Neuron (in vitro differentiated cells): Measurements from ENCODE around the gene STPG4.
"Not testable (repeated sequence)": the region's sequence is repeated elsewhere in the genome, so short reads cannot be mapped to it uniquely, and the experiment has no call there.

Experiments
- H2AFZ ChIP-seq: one replicate; pipeline ENCODE4 v1.6.1; 2013; ENCODE audit warnings: low read depth, mild to moderate bottlenecking, inconsistent platforms, low read length, moderate library complexity
- H3K27me3 ChIP-seq: one replicate; pipeline ENCODE4 v1.6.1; 2013; ENCODE audit warnings: low read length; ENCODE audit not compliant: insufficient read depth
- H3K36me3 ChIP-seq: one replicate; pipeline ENCODE4 v1.6.1; 2013; ENCODE audit warnings: low read length; ENCODE audit not compliant: insufficient read depth
- H3K4me1 ChIP-seq: one replicate; pipeline ENCODE4 v1.6.1; 2013; ENCODE audit warnings: low read length; ENCODE audit not compliant: insufficient read depth
- H3K4me3 ChIP-seq: 2 replicates; pipeline ENCODE4 v1.5.1; 2013; ENCODE audit warnings: mild to moderate bottlenecking, low read length, moderate library complexity
- H3K9me3 ChIP-seq: one replicate; pipeline ENCODE4 v1.6.1; 2013; ENCODE audit warnings: low read length

Gene STPG4

DNA sequence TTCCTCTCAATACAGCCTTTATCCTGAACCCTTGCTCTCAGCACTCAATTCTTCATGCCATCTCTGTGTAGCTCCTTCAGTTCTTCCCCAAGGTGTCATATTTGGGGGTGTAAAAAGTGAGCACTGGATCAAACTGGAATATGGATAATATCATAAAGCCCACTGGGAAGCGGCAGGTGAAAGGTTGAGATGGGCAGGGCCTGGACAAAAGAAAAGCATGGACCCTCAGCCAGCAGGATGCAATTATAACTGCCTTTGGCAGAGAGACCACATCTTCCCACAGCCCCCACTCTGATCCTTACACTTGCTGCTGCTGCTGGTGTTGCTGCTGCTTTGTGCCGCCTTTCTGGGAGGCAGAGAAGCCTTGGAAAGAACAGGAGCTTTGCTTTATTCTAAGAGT is 31.2 kb upstream of the STPG4 start:
- H3K27me3 ChIP-seq: no peaks in the 10 kb centered on the region
- peaks cover 49% of the 10 kb centered on the region for H3K4me1 ChIP-seq
- no peaks in the 10 kb centered on the region for H3K9me3 ChIP-seq
- H3K4me3 ChIP-seq: no peak overlapping the region
- no peak overlapping the region for H2AFZ ChIP-seq
- no peaks in the 10 kb centered on the region for H3K36me3 ChIP-seq

DNA sequence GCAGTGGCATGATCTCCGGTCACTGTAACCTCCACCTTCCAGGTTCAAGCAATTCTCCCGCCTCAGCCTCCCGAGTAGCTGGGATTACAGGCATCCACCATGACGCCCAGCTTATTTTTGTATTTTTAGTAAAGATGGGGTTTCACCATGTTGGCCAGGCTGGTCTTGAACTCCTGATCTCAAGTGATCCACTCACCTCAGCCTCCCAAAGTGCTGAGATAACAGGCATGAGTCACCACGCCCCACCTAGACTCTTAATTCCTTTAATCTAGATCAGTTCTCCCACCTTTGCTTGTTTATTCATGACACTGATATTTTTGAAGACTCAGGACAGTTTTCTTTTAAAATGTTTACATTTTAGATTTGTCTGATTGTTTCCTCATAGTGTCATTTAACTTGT is 30.0 kb upstream of the STPG4 start:
- not testable (repeated sequence) for H3K9me3 ChIP-seq, H3K4me3 ChIP-seq, H3K36me3 ChIP-seq, H3K27me3 ChIP-seq, H2AFZ ChIP-seq
- H3K4me1 ChIP-seq: peaks cover 36% of the 10 kb centered on the region

DNA sequence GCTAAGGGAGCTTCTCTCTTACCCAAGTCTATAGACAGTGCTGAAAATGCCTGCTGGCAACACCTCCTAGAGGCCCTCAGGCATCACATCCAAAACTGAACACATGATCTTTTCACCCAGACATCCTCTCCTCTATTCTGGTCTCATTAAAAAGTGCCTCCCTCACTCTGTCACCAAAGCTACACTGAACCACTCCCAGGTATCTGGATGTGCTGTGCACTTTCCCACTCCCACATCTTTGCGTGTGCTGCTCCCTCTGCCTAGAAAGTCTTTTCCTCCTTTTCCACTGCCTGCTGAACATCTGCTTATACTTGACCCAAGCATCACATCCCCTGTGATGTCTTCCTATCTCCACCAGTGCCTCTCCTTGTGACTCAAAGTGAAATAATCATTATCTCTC is 26.1 kb upstream of the STPG4 start:
- H3K4me1 ChIP-seq: peaks cover 38% of the 10 kb centered on the region
- no peaks in the 10 kb centered on the region for H3K27me3 ChIP-seq
- no peak overlapping the region for H2AFZ ChIP-seq
- no peak overlapping the region for H3K4me3 ChIP-seq
- no peaks in the 10 kb centered on the region for H3K9me3 ChIP-seq
- no peaks in the 10 kb centered on the region for H3K36me3 ChIP-seq

DNA sequence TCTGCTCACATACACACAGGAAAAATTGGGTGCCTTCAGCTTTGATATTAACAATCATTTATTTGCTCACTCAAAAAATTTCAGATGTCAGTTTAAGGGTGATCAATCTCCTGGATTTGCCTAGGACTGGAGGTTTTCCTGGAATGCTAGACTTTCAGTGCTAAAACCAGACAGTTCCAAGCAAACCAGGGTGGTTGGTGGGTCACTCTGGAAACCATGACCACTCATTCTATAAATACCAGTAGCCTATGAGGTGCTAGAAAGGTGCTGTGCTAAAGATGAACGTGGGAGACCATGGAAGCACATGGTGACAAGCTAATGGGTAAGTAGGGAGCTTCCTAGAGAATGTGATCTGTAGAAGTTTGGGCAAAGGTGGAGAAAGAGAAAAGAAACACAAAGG is 25.4 kb upstream of the STPG4 start:
- no peaks in the 10 kb centered on the region for H3K9me3 ChIP-seq
- H3K27me3 ChIP-seq: no peaks in the 10 kb centered on the region
- H2AFZ ChIP-seq: no peak overlapping the region
- no peak overlapping the region for H3K4me3 ChIP-seq
- no peaks in the 10 kb centered on the region for H3K36me3 ChIP-seq
- H3K4me1 ChIP-seq: peaks cover 31% of the 10 kb centered on the region

DNA sequence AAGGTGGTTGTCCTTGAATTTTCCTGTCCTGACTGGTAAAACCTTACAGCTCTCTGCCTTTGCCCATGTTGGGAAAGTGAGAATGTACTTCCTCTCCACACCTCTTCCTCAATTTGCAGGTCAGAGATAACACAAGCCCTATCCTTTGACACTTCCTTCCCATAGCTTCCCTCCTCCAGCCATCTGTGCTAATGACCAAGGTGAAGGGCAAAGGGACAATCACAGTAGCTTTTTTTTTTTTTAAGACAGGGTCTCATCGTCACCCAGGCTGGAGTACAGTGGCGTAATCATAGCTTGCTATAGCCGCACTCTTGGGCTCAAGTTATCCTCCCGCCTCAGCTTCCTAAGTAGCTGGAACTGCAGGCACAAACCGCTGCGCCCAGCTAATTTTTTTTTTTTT is 24.3 kb upstream of the STPG4 start:
- Histone ChIP-seq H2AFZ (no peak overlapping the region), H3K4me1 (peaks cover 28% of the 10 kb centered on the region), H3K27me3 (no peaks in the 10 kb centered on the region), H3K36me3 (peaks cover 3% of the 10 kb centered on the region), H3K9me3 (no peaks in the 10 kb centered on the region), H3K4me3 (no peak overlapping the region)

DNA sequence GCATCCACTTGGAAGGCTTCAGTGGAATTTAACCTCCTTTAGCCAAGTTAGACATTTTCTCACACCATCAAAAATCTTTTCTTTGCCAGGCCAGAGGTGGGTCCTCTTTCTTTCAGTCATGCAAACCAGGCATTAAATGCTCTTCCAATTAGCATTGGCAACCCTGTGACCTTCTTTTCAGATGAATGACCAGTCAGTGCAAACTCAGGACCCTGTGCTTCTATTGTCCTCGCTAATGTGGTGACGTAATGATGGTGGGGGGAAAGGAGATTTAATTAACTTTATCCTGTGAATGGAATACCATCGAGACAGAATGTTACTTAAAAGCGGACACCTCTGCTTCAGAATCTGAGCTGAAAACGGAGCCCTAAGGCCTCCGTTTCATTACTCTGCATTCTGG is 23.2 kb upstream of the STPG4 start:
- H3K9me3 ChIP-seq: no peaks in the 10 kb centered on the region
- no peak overlapping the region for H3K4me3 ChIP-seq
- no peaks in the 10 kb centered on the region for H3K27me3 ChIP-seq
- no peak overlapping the region for H2AFZ ChIP-seq
- H3K4me1 ChIP-seq: peaks cover 33% of the 10 kb centered on the region
- H3K36me3 ChIP-seq: peaks cover 5% of the 10 kb centered on the region

DNA sequence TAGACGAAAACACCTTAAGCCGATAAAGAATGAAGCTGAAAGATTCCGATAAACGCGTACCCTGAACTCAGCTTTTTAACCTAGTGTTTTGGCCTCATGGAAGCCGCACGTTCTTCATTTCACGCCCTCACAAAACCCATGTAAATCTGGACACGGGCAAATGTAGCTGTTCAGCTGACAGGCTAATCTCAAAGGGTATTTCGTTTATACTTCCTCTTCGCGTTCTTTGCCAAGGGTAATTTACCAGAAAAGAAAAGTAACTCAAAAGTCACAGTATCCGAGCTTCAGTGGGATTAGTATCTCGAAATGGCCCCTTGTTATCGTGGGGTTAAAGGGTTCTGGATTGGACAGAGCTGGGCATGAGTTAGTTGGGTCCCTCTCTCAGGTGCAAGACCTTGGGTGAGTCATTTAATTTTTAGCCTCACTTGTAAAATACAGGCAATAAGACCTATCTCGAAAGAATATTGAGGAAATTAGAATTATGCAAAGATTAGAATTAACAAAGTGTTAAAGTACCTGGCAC is 22.0 kb upstream of the STPG4 start:
- peak overlapping the region; percentile 71 for H3K4me3 ChIP-seq
- peaks cover 16% of the 10 kb centered on the region for H3K36me3 ChIP-seq
- peaks cover 43% of the 10 kb centered on the region for H3K4me1 ChIP-seq
- H2AFZ ChIP-seq: peak overlapping the region; percentile 52
- no peaks in the 10 kb centered on the region for H3K27me3 ChIP-seq
- no peaks in the 10 kb centered on the region for H3K9me3 ChIP-seq

DNA sequence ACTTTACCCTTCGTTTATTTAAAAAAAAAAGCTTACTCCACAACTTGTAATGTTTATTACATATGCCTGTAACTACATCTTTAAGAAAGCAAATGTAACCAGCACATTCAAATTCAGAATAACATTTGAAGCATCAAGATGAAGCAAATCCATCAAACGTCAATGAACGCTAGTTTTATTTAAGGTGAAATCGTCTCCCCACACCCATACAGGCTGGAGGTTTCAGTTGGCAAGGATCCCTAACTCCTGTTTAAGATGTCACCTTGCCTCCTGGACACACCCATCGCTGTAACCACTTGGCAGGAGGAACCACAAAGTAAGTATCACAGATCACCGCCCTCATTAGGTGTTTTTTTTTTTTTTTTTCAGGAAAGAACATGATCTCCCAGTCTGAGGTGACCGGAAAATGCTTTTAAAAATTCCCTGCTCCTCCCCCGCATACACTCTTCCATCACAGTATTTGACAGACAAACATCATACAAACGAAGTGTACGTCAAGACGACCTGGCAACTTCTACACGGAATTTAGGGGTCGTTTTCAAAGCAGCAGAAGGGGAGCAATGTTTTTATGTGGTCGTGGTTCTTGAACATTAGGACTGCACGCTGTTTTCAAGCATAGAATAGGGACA is 19.7 kb upstream of the STPG4 start:
- H2AFZ ChIP-seq: no peak overlapping the region
- no peaks in the 10 kb centered on the region for H3K27me3 ChIP-seq
- peaks cover 62% of the 10 kb centered on the region for H3K4me1 ChIP-seq
- peaks cover 37% of the 10 kb centered on the region for H3K36me3 ChIP-seq
- no peaks in the 10 kb centered on the region for H3K9me3 ChIP-seq
- H3K4me3 ChIP-seq: peak overlapping the region; percentile 71

DNA sequence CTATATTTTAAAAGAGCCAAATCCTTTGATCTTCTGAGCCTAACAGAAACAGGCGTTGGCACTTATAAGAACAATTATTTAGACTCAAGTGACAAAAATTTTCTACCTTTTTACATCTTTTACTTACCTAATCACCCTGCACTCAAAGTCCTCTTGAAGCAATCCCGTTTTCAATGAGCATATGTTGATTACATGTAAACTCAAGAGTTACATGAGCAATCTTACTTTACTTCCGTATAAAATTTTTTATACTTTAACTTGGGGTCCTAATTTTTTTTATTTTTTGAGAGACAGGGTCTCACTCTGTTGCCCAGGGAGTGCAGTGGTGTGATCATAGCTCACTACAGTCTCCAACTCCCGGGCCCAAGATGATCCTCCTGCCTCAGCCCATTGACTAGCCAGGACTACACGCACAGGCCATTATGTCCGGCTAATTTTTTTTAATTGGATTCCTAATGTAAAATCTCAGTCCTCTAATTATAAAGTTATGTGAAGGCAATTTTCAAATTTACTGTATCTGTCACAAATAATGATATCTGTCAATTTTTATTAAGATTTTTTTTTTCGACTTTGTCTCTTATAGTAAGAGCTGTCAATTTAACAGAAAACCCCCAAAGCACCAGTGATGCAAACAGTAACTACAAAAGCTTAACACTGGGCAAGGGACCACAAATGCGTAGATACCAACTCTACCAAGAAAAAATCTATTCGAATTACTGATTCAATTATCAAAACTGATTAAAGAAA is 19.1 kb upstream of the STPG4 start:
- Histone ChIP-seq H3K4me1 (peaks cover 65% of the 10 kb centered on the region), H2AFZ (no peak overlapping the region), H3K9me3 (no peaks in the 10 kb centered on the region), H3K27me3 (no peaks in the 10 kb centered on the region), H3K4me3 (peak overlapping the region; percentile 71), H3K36me3 (peaks cover 44% of the 10 kb centered on the region)

DNA sequence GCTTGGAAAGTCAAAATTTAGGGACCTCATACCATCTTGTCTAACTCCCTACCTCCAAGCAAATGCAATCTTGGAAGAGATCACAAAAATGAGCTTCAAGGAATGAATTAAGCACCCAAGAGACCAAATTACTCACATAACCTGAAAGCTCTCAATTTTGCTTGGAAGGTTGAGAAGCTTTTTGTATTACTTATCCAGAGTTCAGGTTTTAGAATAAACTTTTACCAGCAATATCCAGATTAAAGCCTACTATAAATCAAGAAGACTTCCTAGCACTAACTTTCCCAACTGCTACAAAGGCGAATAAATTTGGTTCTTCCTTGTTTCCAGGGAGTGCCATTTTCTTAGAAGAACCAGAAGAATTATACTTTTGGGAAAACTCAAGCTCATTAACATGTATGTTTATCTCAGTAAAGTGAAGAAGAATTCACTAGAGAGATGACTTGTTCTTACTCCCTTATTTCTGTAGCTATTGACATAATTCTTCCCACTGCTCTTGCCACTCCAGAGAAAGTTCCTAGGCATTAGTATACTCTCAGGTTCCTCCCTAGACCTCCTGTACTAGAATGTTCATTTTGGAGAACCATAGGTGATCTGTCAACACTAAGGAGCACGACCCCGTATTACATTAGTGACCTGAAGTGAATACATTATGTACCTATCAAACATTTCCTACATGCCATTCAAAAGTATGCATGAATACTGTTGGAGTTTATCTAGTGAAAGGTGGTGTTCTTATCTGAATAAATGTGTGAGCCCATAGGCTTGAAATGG is 18.0 kb upstream of the STPG4 start:
- peaks cover 54% of the 10 kb centered on the region for H3K36me3 ChIP-seq
- H3K4me1 ChIP-seq: peaks cover 58% of the 10 kb centered on the region
- no peaks in the 10 kb centered on the region for H3K9me3 ChIP-seq
- no peaks in the 10 kb centered on the region for H3K27me3 ChIP-seq
- H3K4me3 ChIP-seq: peak overlapping the region; percentile 71
- no peak overlapping the region for H2AFZ ChIP-seq

DNA sequence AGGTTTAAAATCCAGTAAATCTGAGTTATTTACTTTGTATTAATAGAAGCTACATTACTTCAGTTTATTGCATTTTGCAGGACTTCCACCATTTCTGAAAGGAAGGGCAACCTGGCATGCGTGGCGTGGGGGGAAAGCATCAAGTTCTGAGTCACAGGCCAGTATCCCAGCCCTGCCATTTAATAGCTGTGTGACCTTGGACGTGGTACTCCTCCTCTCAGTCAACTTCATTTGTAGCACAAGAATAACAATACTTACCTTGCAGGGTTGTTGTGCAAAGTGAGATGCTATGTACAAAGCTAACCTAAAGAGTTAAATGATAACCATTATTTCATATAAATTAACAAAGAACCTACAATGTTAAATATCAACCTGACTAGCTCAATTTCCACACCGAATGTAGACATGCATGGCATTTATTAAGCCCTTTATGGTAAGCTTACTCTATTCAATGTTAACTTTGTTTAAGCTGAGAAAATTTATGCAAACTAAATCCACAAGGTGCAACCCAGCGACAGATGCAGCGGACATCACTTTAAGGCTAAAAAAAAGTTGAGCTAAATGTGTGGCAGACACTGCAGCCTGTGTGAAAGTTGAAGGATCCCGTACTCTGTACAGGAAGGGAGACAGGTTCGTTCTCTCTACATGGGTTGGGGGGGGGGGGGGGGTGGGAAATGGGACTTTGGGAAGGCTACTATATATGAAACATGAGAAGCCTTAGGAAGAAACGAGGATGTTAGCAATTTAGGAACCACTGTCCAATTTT is 17.2 kb upstream of the STPG4 start:
- H3K9me3 ChIP-seq: no peaks in the 10 kb centered on the region
- H3K4me1 ChIP-seq: peaks cover 50% of the 10 kb centered on the region
- peaks cover 60% of the 10 kb centered on the region for H3K36me3 ChIP-seq
- peak overlapping the region; percentile 71 for H3K4me3 ChIP-seq
- no peak overlapping the region for H2AFZ ChIP-seq
- no peaks in the 10 kb centered on the region for H3K27me3 ChIP-seq

DNA sequence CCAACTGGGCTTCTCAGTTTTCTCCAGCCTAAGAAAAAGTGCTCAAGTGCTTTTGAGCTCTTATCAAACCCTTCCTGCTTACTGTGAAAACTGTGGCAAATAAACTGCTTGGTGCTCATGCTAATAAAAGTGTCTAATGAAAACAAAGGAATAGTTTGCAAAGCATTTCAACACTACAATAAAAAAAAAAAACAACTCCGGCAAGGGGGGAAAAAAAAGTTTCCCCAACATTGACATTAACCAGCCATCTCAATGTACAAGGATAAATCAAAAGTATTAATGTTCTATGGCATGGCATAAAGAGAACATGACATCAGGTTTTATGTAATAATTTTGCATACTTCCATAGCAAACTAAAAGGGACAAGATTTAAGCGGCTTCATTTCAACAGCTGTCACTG is 14.7 kb upstream of the STPG4 start:
- H3K36me3 ChIP-seq: peaks cover 83% of the 10 kb centered on the region
- H3K4me3 ChIP-seq: peak overlapping the region; percentile 71
- H3K4me1 ChIP-seq: peaks cover 54% of the 10 kb centered on the region
- no peaks in the 10 kb centered on the region for H3K27me3 ChIP-seq
- no peak overlapping the region for H2AFZ ChIP-seq
- no peaks in the 10 kb centered on the region for H3K9me3 ChIP-seq
